Measurements from ENCODE around the gene CPED1.

The CPED1 gene

GRCh38 chr7:121344093-121344492, 355.6 kb downstream of the CPED1 start:
- TF ChIP-seq CTCF (conservative IDR thresholded peaks at IDR 0.05), result no peak
- H3K27ac ChIP-seq, result no peak overlapping the region

GRCh38 chr7:121344497-121344896, 356.0 kb downstream of the CPED1 start:
- no peak overlapping the region for H3K27ac ChIP-seq
- no peak for TF ChIP-seq CTCF (conservative IDR thresholded peaks at IDR 0.05)
